HG03520 (cell line): ENCODE results near the gene UBE2D2.

Experiments used
- ATAC-seq: cut with Tn5 transposase; IDR thresholded peaks from one replicate; pipeline ENCODE4 v1.9.1; 2021; ENCODE audit warnings: mild to moderate bottlenecking, moderate library complexity; ENCODE audit not compliant: unreplicated experiment

Gene UBE2D2

DNA sequence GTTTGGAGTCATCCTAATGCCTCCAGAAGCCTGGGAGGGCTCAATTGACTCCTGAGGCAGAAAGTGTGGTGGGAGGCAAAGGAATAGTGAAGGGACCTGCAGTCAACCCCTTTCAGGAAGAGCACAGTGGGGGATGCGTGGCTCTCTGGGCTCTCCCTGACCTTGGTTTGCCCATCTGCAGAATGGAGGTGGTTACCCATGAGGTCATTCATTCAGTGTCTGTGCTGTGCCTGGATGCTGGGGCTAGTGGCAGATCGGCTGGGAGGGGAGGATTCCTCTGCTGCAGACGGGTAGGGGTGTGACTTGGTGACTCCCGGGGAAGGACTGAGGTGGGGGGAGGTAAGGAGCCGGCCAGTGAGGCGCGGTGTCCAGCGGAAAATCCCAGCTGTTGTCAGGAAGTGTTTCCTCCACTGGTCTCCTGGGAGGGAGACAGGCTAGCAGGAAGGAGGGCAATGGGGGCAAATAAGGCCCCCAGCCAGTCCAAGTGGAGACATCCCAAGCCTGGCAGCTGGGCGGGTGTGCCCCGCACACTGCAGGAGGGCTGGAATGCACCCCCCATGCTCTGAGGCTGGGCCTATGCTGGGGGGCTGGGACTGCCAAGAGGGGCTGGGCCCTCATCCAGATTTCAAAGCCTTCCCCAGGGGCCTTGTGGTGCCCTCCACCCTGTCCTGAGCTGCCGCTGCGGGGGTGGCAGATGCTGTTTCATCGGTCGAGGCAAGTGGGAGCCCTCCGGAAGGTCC is 98.0 kb downstream of the UBE2D2 start:
- ATAC-seq: no peak

GRCh38 chr5:139659695-139660101 is 98.6 kb downstream of the UBE2D2 start:
- ATAC-seq: no peak

DNA sequence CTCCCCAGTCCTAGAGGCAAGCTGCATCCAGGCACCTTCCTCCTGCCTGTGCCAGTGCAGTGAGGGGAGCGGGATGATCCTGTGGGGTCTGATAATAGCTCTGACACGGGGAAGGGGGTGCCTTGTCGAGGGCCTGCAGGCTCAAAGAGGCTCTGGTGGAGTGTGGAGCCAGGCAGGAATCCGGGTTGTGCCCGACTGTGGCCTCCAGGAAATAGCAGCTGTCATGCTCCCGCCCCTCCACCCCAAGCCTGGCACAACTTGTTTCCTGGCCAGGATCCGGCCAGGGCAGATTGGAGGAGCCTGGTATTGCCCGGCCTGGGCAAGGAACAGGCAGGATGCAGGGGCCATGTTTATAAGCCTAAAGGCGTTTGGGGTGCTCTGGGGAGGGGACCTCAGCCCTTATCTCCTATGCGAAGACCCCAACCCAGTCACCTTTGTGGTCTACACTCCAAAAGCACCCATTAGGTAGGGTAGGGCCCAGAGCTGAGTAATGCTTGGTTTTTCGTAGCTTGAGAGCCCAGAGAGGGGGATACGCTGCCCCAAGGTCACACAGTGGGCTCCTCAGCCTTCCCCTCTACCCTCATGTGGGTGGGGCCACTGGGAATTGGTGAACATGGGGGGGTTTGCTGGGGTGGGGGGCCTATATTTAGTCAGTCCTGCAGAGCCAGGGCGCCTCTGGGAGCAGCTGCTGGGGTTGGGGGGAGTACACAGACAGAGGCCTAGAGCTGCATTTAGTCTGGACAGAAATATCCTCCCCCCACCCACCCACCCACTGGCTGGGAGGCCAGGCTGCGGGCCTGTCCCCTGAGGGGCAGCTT is 99.2 kb downstream of the UBE2D2 start:
- ATAC-seq: no peak

DNA sequence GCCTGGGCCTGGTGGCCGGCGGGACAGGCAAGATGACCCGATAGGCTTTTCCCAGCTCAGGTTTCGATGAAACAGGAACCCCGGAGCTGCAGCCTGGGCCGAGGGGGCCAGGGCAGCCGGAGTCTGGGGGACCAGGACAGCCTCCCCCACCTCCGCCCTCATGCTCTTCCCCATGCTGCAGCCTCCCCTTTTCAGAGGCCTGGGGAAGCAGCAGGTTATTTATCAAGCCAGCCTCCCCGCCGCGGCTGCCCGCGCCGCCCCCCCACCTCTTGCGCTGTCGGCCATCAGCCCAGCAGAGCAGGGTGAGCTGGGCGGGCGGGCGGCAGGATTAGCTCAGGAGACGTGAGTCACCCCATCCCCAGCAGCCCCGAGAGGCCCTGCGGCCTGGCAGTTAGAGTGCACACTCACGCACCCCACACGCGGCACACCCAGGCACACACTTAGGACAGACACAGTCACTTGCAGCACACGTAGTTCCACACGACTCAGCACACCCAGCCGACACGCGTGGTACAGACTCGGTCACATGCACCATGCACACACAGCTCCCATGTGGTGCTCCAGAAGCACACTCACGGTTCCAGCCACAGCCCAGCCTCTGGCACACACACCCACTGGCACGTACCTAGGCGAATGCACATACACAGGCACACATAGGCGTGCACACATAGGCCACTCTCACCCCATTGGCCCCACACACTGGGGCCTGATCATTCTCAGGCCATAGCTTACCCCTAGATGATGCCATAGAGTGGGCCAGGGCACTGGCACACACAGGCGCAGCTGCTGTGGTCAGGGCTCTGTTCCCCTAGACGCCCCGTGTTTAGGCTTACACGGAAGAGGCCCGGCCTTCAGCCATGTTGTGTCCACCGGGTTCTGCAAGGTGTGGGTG is 100.0 kb downstream of the UBE2D2 start:
- ATAC-seq: no peak

GRCh38 chr5:139662617-139663016 is 101.5 kb downstream of the UBE2D2 start:
- ATAC-seq: no peak

DNA sequence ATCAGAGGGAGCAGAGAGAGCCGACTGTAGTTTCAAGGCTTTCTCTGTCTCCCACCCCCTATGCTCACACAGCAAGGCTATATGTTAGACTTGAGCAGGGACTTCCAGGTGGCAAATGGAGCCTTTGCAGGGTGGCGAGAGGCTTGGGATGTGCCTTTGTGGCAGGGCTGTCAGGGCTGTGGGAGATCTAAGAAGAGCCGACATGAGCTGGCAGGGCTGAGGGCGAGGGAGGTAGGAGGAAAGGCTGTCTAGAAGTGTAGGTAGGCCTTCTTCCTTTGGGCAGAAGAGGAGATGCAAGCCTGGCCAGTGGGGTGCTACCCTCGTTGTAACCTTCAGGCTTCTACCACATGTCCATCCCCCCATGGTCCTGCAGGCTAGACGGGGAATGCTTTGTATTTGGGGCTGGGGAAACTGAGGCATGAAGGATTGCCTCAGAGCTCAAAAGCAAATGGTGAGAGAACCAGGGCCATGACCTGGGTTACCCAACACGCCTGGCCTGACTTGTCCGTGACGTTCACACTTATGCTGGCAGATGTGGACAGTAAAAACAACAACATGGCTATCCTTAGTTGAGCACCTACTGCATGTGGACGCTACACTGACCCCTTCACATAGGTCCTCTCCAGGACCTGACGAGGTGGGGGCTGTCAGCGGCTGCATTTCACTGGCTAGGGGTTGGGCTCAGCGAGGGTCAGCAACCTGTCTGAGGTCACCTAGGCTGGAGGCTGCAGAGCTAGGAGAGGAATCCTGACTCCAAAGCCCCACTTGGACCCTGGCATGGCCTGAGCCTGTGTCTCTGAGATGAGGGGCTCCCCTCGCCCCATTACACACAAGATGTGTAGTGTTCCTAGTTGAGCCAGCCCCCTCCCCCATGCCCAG is 102.3 kb downstream of the UBE2D2 start:
- ATAC-seq: no peak

GRCh38 chr5:139664086-139664693 is 103.1 kb downstream of the UBE2D2 start:
- ATAC-seq: peak; percentile 47

GRCh38 chr5:139664727-139665351 is 103.7 kb downstream of the UBE2D2 start:
- no peak for ATAC-seq

DNA sequence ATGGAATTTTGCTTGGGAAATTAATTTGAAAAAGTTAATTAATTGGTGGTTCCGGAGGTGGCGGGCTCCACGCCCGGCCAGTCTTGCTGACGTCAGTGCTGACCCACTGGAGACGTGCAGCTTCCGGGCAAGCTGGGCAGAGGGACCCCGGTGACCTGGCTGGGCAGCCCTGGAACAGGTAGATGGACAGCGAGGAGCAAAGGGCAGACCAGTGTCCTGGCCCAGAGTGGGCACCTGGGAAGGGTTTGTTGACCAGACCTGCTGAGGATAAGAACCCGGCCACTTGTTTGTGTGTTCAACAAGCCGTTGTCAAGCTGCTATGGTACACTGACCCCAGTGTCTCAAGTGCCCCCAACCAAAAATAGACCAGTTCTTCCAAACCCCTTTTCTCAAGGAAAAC is 104.5 kb downstream of the UBE2D2 start:
- no peak for ATAC-seq

GRCh38 chr5:139666551-139666950 is 105.4 kb downstream of the UBE2D2 start:
- ATAC-seq: no peak

- ATAC-seq: no peak
Measured at GRCh38 chr5:139667001-139667729, 106.0 kb downstream of the UBE2D2 start.

DNA sequence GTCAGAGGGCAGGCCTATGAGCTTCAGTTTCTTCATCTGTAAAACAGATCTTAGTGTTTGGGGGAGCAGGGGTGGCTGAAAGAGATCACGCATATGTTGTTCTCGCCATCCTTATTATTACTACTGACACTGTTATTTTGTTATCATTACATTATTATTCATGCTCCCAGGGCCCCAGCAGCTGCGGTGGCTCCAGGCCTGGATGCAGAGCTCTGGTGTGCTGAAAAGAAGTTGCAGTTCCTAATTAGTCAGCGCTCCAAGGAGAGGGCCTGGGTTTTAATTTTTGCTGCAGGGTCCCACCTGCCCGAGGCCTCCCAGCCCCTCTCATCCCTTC is 106.6 kb downstream of the UBE2D2 start:
- no peak for ATAC-seq

- no peak for ATAC-seq
Measured at GRCh38 chr5:139668064-139668880, 107.1 kb downstream of the UBE2D2 start.

GRCh38 chr5:139668924-139669661 is 108.0 kb downstream of the UBE2D2 start:
- no peak for ATAC-seq

DNA sequence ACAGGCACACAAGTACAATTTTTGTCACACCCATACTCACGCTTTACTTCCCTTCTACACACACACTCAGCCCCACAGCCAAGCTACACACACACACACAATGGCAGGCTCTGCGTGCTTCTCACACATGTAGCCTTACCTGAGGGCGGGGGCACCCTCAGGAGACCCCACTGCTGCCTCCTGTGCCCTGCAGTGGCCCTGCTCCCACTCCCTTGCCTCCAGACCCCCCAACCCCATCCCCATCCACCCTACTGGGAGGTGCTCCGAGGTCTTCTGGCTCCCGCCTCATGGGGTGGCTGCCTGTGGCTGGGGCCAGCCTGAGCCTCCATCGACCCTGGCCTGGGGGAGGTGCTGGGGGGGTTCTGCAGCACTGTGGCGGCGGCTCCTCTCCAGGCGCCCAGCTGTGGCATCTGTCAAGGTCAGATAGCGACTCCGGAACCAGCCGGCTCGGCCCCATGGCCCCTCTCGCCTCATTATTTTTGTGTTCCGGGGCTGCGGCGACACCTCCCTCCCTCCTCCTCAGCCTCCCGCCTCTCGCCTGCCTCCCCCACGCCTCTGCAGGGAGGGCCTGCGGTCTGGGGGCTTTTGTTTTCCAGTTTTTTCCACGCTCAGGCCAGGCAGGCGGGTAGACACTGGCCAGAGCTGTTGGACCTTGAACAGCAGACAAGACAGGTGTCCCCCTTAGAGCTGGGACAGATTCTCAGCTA is 108.7 kb downstream of the UBE2D2 start:
- peak; percentile 16 for ATAC-seq

DNA sequence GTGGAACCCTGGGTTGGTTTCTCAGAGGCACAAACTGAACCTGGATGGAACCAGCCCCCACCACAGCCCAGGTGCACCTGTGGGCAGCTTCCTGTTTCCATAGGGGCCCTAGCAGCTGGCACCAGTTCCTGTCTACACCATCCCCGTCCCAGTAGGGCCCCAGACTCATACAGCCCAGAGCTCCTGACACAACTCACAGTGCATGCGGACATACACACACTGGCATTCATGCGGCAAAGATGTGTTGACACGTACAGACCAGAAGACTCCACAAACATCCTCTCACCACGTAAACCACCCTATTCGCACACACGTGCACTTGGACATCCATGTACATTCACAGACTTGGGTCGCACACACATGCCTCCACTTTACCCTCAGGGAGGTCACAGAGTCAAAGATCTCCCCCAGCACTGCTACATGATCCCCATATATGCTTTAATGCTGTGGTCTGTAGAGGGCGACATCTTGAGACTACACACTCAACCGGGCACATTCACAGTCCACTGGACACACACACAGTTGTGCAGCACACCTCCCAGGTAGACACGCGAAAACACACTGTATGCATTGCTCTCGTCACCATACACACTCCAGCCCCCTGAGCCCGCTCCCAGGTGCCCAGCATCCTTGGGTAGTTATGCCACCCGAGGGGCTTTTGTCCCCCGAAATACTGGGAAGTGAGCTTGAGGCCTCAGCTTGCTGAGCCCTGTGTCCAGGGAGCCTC is 109.4 kb downstream of the UBE2D2 start:
- ATAC-seq: peak; percentile 39
